ENCODE measurements around the gene SLIT3.

SLIT3 gene

GRCh38 chr5:168946363-168946762 lies 354.6 kb downstream of the SLIT3 start:
- DNase-seq (ENCODE audit: low read depth) = peak; percentile 8
- H3K4me3 ChIP-seq (replicated peaks; ENCODE audit: low read depth, low read length) = no peak overlapping the region
- peak; percentile 19 for TF ChIP-seq CTCF (IDR thresholded peaks at IDR 0.05; ENCODE audit: low read length, missing control alignments)

- no peak for DNase-seq (ENCODE audit: low read depth)
- no peak for TF ChIP-seq CTCF (IDR thresholded peaks at IDR 0.05; ENCODE audit: low read length, missing control alignments)
- no peak overlapping the region for H3K4me3 ChIP-seq (replicated peaks; ENCODE audit: low read depth, low read length)
Measured at GRCh38 chr5:168944004-168944403, 356.9 kb downstream of the SLIT3 start.

- DNase-seq (ENCODE audit: low read depth) = no peak
- no peak for TF ChIP-seq CTCF (IDR thresholded peaks at IDR 0.05; ENCODE audit: low read length, missing control alignments)
- no peak overlapping the region for H3K4me3 ChIP-seq (replicated peaks; ENCODE audit: low read depth, low read length)
Measured at GRCh38 chr5:168943091-168943884, 357.7 kb downstream of the SLIT3 start.

DNA sequence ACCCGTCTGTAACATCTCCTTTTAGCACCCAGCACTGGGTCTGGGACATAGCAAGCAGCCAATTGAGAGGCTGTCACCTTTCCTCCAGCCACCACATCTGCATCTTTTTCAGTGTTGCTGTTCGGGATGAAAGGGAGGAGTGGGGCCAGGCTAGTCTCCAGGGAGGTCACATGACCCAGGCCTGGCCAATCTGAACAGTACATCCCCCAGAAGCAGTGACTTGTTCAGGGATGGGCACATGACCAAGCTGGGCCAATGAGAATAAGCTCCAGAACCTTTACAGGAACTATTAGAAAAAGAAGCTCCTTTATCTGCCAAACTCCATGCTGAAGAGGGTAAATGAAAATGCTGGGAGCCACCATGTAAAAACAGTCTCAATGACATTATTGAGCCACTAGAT lies 359.0 kb downstream of the SLIT3 start:
- DNase-seq (ENCODE audit: low read depth) = no peak
- no peak for TF ChIP-seq CTCF (IDR thresholded peaks at IDR 0.05; ENCODE audit: low read length, missing control alignments)
- H3K4me3 ChIP-seq (replicated peaks; ENCODE audit: low read depth, low read length) = no peak overlapping the region

GRCh38 chr5:168940712-168941111 lies 360.2 kb downstream of the SLIT3 start:
- no peak for TF ChIP-seq CTCF (IDR thresholded peaks at IDR 0.05; ENCODE audit: low read length, missing control alignments)
- no peak for DNase-seq (ENCODE audit: low read depth)
- no peak overlapping the region for H3K4me3 ChIP-seq (replicated peaks; ENCODE audit: low read depth, low read length)

DNA sequence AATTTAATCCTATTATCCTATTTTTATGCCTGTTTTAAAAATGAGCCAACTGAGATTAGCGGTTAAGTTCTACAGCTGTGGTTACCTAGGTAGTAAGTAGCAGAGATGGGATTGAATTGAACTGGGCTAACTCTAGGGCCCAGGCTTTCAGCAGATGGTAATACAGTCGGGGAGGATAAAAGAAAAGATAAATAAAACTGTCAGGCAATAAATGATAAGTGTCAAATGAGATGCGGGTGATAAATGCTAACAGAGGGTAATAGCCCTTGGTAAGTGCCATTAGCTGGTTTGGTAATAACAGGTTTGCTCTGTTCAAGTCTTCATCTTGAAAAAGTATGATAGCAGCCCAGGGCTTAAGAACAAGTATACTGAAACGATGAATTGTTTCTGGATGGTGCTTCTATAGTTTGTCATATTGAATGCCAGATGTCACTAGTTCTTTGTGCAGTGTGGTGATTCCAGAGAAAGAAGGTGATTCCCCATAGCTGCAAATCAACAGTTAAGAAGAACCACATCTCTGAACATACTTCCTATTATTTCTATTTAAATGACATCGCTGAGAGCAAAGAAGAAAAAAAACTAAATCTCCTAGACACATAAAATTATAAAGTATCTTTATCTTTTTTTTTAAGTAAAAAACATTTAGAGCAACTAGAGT lies 360.9 kb downstream of the SLIT3 start:
- no peak for TF ChIP-seq CTCF (IDR thresholded peaks at IDR 0.05; ENCODE audit: low read length, missing control alignments)
- DNase-seq (ENCODE audit: low read depth) = no peak
- no peak overlapping the region for H3K4me3 ChIP-seq (replicated peaks; ENCODE audit: low read depth, low read length)

All from fibroblast of pulmonary artery (primary cell).